ENCODE results near the gene NDUFA13. TPM values are rescaled to one million over a fixed set of nuclear protein-coding genes. Genes with fewer than 3 reads are reported as not detected.

The NDUFA13 gene
- polyA plus RNA-seq, 1 donor from 2014 or later: 266 TPM

DNA sequence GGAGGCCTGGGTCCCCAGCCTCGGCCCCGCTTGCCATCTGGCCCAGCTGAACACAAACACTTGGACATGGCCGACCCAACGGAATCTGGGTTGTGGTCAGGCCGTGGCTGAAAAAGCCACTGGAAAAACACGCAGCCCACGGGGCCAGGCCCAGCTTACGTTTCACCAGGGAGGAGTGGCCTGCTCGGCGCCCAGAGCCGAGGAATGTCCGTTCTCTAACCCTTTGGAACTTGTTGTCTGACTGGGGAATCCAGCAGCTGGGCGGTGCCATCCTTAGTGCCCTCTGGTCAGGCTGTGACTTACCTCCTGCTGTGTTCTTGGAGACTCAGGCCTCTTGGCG lies 35.8 kb downstream of the NDUFA13 start:
- H3K79me2 ChIP-seq (replicated peaks; ENCODE audit: insufficient read depth, low read length): no peaks in the 10 kb centered on the region
- no peaks in the 10 kb centered on the region for H3F3A ChIP-seq (ENCODE audit: insufficient read depth, low read length, poor library complexity, severe bottlenecking)
- no peak overlapping the region for H3K4me3 ChIP-seq (ENCODE audit: low read length)
- no peak for TF ChIP-seq SMC3 (conservative IDR thresholded peaks at IDR 0.05; ENCODE audit: poor library complexity)
- TF ChIP-seq POLR2AphosphoS5 (IDR thresholded peaks at IDR 0.05): no peak
- TF ChIP-seq RAD21 (conservative IDR thresholded peaks at IDR 0.05): no peak
- TF ChIP-seq EZH2 (IDR thresholded peaks at IDR 0.05; ENCODE audit: borderline replicate concordance, insufficient read depth, low read length, poor library complexity, severe bottlenecking): no peak
- no peak for TF ChIP-seq MXI1 (conservative IDR thresholded peaks at IDR 0.05; ENCODE audit: poor library complexity, severe bottlenecking)
- TF ChIP-seq, protein P1, sequence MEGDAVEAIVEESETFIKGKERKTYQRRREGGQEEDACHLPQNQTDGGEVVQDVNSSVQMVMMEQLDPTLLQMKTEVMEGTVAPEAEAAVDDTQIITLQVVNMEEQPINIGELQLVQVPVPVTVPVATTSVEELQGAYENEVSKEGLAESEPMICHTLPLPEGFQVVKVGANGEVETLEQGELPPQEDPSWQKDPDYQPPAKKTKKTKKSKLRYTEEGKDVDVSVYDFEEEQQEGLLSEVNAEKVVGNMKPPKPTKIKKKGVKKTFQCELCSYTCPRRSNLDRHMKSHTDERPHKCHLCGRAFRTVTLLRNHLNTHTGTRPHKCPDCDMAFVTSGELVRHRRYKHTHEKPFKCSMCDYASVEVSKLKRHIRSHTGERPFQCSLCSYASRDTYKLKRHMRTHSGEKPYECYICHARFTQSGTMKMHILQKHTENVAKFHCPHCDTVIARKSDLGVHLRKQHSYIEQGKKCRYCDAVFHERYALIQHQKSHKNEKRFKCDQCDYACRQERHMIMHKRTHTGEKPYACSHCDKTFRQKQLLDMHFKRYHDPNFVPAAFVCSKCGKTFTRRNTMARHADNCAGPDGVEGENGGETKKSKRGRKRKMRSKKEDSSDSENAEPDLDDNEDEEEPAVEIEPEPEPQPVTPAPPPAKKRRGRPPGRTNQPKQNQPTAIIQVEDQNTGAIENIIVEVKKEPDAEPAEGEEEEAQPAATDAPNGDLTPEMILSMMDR (IDR thresholded peaks at IDR 0.05; ENCODE audit: poor library complexity, severe bottlenecking): no peak
- TF ChIP-seq, protein P2, sequence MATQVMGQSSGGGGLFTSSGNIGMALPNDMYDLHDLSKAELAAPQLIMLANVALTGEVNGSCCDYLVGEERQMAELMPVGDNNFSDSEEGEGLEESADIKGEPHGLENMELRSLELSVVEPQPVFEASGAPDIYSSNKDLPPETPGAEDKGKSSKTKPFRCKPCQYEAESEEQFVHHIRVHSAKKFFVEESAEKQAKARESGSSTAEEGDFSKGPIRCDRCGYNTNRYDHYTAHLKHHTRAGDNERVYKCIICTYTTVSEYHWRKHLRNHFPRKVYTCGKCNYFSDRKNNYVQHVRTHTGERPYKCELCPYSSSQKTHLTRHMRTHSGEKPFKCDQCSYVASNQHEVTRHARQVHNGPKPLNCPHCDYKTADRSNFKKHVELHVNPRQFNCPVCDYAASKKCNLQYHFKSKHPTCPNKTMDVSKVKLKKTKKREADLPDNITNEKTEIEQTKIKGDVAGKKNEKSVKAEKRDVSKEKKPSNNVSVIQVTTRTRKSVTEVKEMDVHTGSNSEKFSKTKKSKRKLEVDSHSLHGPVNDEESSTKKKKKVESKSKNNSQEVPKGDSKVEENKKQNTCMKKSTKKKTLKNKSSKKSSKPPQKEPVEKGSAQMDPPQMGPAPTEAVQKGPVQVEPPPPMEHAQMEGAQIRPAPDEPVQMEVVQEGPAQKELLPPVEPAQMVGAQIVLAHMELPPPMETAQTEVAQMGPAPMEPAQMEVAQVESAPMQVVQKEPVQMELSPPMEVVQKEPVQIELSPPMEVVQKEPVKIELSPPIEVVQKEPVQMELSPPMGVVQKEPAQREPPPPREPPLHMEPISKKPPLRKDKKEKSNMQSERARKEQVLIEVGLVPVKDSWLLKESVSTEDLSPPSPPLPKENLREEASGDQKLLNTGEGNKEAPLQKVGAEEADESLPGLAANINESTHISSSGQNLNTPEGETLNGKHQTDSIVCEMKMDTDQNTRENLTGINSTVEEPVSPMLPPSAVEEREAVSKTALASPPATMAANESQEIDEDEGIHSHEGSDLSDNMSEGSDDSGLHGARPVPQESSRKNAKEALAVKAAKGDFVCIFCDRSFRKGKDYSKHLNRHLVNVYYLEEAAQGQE (IDR thresholded peaks at IDR 0.05; ENCODE audit: borderline replicate concordance): no peak
- no peaks in the 10 kb centered on the region for H3K36me3 ChIP-seq (ENCODE audit: insufficient read depth, low read length)
- no peak overlapping the region for H3K9ac ChIP-seq (ENCODE audit: low read length)
- H3K27ac ChIP-seq (ENCODE audit: low read length): no peak overlapping the region
- H2AFZ ChIP-seq (ENCODE audit: low read depth, low read length): no peak overlapping the region
- H3K9me3 ChIP-seq (ENCODE audit: low read length): no peaks in the 10 kb centered on the region
- H3K27me3 ChIP-seq (ENCODE audit: insufficient read depth, low read depth, low read length): no peaks in the 10 kb centered on the region
- H3K9me2 ChIP-seq (ENCODE audit: insufficient read depth, low read length): no peaks in the 10 kb centered on the region
- H3K4me2 ChIP-seq (ENCODE audit: low read length): no peak overlapping the region
- no peaks in the 10 kb centered on the region for H4K20me1 ChIP-seq (ENCODE audit: insufficient read depth)

DNA sequence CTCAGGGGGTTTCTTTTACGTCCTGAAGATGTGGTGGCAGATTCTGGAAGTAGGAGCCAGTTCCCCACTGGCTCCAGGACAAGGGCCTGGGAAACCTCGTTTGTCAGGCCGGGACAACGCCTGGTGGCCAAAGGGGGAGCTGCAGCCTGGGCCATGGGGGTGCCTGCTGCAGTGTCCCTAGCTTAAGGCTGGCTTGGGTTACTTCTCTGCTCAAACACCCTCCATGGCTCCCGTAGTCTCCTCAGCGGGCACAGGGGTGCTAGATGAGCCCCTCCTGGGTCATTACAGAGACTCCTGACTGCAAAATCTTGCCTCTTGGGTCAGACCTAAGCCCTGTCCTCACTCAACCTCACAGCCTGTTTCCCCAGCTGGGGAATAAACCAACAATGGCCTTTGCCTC lies 36.8 kb downstream of the NDUFA13 start:
- Histone ChIP-seq H3K9me2 (ENCODE audit: insufficient read depth, low read length) (no peaks in the 10 kb centered on the region), H4K20me1 (ENCODE audit: insufficient read depth) (no peaks in the 10 kb centered on the region), H2AFZ (ENCODE audit: low read depth, low read length) (no peak overlapping the region), H3K27ac (ENCODE audit: low read length) (no peak overlapping the region), H3K9ac (ENCODE audit: low read length) (no peak overlapping the region), H3K4me2 (ENCODE audit: low read length) (no peak overlapping the region), H3F3A (ENCODE audit: insufficient read depth, low read length, poor library complexity, severe bottlenecking) (no peaks in the 10 kb centered on the region), H3K27me3 (ENCODE audit: insufficient read depth, low read depth, low read length) (no peaks in the 10 kb centered on the region), H3K9me3 (ENCODE audit: low read length) (no peaks in the 10 kb centered on the region), H3K36me3 (ENCODE audit: insufficient read depth, low read length) (no peaks in the 10 kb centered on the region), H3K79me2 (replicated peaks; ENCODE audit: insufficient read depth, low read length) (no peaks in the 10 kb centered on the region), H3K4me3 (ENCODE audit: low read length) (no peak overlapping the region)
- TF ChIP-seq, protein P2 (IDR thresholded peaks at IDR 0.05; ENCODE audit: borderline replicate concordance): no peak
- TF ChIP-seq SMC3 (conservative IDR thresholded peaks at IDR 0.05; ENCODE audit: poor library complexity) (no peak), TAF1 (IDR thresholded peaks at IDR 0.05; ENCODE audit: low read depth) (no peak), RAD21 (conservative IDR thresholded peaks at IDR 0.05) (no peak), EZH2 (IDR thresholded peaks at IDR 0.05; ENCODE audit: borderline replicate concordance, insufficient read depth, low read length, poor library complexity, severe bottlenecking) (no peak), EP300 (conservative IDR thresholded peaks at IDR 0.05; ENCODE audit: poor library complexity, severe bottlenecking) (no peak), POLR2AphosphoS5 (IDR thresholded peaks at IDR 0.05) (no peak), MXI1 (conservative IDR thresholded peaks at IDR 0.05; ENCODE audit: poor library complexity, severe bottlenecking) (no peak)
- TF ChIP-seq, protein P1 (IDR thresholded peaks at IDR 0.05; ENCODE audit: poor library complexity, severe bottlenecking): no peak
